GM12873 (cell line): ENCODE results near the gene GTF2A1L.

Experiments used
- CTCF ChIP-seq: IDR thresholded peaks from 2 replicates; pipeline ENCODE4 v1.5.1; 2012; ENCODE audit warnings: low read depth, mild to moderate bottlenecking, moderate library complexity, low read length, control low read depth; ENCODE audit not compliant: insufficient read depth; ENCODE audit errors: missing control alignments

Gene GTF2A1L

GRCh38 chr2:48693066-48693465, 75.4 kb downstream of the GTF2A1L start:
- no peak for TF ChIP-seq CTCF

GRCh38 chr2:48693645-48694044, 76.0 kb downstream of the GTF2A1L start:
- no peak for TF ChIP-seq CTCF

GRCh38 chr2:48694149-48694548, 76.5 kb downstream of the GTF2A1L start:
- TF ChIP-seq CTCF = no peak

DNA sequence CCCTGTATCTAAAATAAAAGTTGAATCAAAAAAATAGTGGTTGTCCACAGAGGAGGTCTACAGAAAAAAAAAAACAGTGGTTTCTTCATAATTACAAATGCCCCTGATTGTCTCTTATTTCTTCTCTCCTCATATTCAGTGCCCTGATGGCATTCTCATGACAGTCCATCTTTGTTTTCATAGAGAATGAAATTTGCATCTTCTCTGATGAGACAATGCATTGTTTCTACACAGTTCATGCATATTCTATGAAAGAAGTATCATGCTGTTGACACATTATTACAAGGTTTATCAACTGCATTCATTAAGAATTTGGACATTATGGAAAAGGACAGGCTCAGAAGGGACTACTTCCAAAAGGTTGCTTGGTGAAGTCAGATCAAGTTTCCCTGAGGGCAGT, 78.3 kb downstream of the GTF2A1L start:
- no peak for TF ChIP-seq CTCF

DNA sequence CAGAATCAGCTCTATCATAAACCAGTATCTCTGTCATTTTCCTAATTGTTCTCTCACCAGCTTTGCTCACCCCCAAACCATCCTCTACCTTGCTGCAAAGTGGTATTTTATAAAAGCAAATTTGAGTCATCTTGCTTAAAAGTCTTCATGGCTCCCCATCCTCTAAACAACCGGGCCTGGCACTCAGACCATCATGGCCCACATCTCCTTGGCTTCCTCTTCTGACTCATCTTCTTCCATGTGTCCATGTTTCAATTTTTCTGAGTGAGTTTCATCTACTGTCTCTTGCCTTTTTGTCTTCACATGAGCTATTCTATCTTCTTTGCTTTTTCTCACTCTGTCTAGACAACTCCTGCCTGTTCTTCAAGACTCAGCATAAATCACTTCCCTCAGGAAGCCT, 79.2 kb downstream of the GTF2A1L start:
- no peak for TF ChIP-seq CTCF

GRCh38 chr2:48699348-48699930, 81.8 kb downstream of the GTF2A1L start:
- no peak for TF ChIP-seq CTCF

- TF ChIP-seq CTCF = no peak
These were observed 89.8 kb downstream of the GTF2A1L start for GRCh38 chr2:48707466-48707865.
